Measurements from ENCODE around the gene LMF2. TPM values are rescaled to one million over a fixed set of nuclear protein-coding genes. Genes with fewer than 3 reads are reported as not detected.
"Not testable (repeated sequence)": the region's sequence is repeated elsewhere in the genome, so short reads cannot be mapped to it uniquely, and the experiment has no call there.

LMF2 gene
- total and polyA plus RNA-seq, 3 experiments from 2014 or later, result 33.6 to 89.4 (median 88.6) TPM

GRCh38 chr22:50522208-50522805 is 14.8 kb upstream of the LMF2 start:
- peaks cover 0 to 52% (median 3%) of the 10 kb centered on the region in 3 donors for H3K36me3 Mint-ChIP-seq
- Histone ChIP-seq H3K4me3 (ENCODE audit: low read length) (no peak overlapping the region), H3K9me3 (ENCODE audit: low read length) (no peaks in the 10 kb centered on the region), H3K27me3 (ENCODE audit: insufficient read depth, low read length, poor library complexity, severe bottlenecking) (no peaks in the 10 kb centered on the region), H3K27ac (ENCODE audit: low read depth, low read length) (no peak overlapping the region), H3K4me1 (ENCODE audit: insufficient read depth, low read length) (peaks cover 20% of the 10 kb centered on the region), H3K36me3 (ENCODE audit: insufficient read depth, low read length) (peaks cover 9% of the 10 kb centered on the region)
- ChIA-PET POLR2A (no interaction called here), CTCF (interaction anchor here (1.0 to 1.1 kb wide), 3 partner anchors 12 to 24 kb away, joined by 3 to 4 read pairs (median 3); partner anchors contain the start of gene NCAPH2)
- no peaks in the 10 kb centered on the region for H3K27me3 Mint-ChIP-seq
- H3K4me1 Mint-ChIP-seq, result peaks cover 12 to 20% (median 15%) of the 10 kb centered on the region in 3 donors
- H3K9me3 Mint-ChIP-seq, result no peaks in the 10 kb centered on the region
- no peak overlapping the region for H3K27ac Mint-ChIP-seq
- no peak overlapping the region for H3K4me3 Mint-ChIP-seq
- no peak for DNase-seq

GRCh38 chr22:50521710-50522109 is 14.2 kb upstream of the LMF2 start:
- POLR2A ChIA-PET, result no interaction called here
- Mint-ChIP-seq H3K36me3 (peaks cover 0 to 57% (median 3%) of the 10 kb centered on the region in 3 donors), H3K4me1 (peaks cover 7 to 14% (median 9%) of the 10 kb centered on the region in 3 donors), H3K27me3 (no peaks in the 10 kb centered on the region), H3K4me3 (no peak overlapping the region), H3K27ac (no peak overlapping the region), H3K9me3 (no peaks in the 10 kb centered on the region)
- Histone ChIP-seq H3K9me3 (ENCODE audit: low read length) (no peaks in the 10 kb centered on the region), H3K4me3 (ENCODE audit: low read length) (no peak overlapping the region), H3K4me1 (ENCODE audit: insufficient read depth, low read length) (peaks cover 14% of the 10 kb centered on the region), H3K36me3 (ENCODE audit: insufficient read depth, low read length) (peaks cover 9% of the 10 kb centered on the region), H3K27me3 (ENCODE audit: insufficient read depth, low read length, poor library complexity, severe bottlenecking) (no peaks in the 10 kb centered on the region), H3K27ac (ENCODE audit: low read depth, low read length) (no peak overlapping the region)
- CTCF ChIA-PET, result no interaction called here
- DNase-seq, result no peak

GRCh38 chr22:50520826-50521453 is 13.4 kb upstream of the LMF2 start:
- Mint-ChIP-seq H3K36me3 (peaks cover 0 to 64% (median 3%) of the 10 kb centered on the region in 3 donors), H3K4me1 (peaks cover 6 to 14% (median 8%) of the 10 kb centered on the region in 3 donors), H3K4me3 (no peak overlapping the region), H3K27ac (no peak overlapping the region), H3K27me3 (no peaks in the 10 kb centered on the region), H3K9me3 (no peaks in the 10 kb centered on the region)
- CTCF ChIA-PET, result no interaction called here
- Histone ChIP-seq H3K9me3 (ENCODE audit: low read length) (no peaks in the 10 kb centered on the region), H3K4me3 (ENCODE audit: low read length) (no peak overlapping the region), H3K4me1 (ENCODE audit: insufficient read depth, low read length) (peaks cover 11% of the 10 kb centered on the region), H3K27me3 (ENCODE audit: insufficient read depth, low read length, poor library complexity, severe bottlenecking) (no peaks in the 10 kb centered on the region), H3K36me3 (ENCODE audit: insufficient read depth, low read length) (peaks cover 13% of the 10 kb centered on the region), H3K27ac (ENCODE audit: low read depth, low read length) (no peak overlapping the region)
- no peak for DNase-seq
- POLR2A ChIA-PET, result no interaction called here

GRCh38 chr22:50520184-50520583 is 12.7 kb upstream of the LMF2 start:
- CTCF ChIA-PET; H3K27ac ChIP-seq (ENCODE audit: low read depth, low read length); H3K27me3 ChIP-seq (ENCODE audit: insufficient read depth, low read length, poor library complexity, severe bottlenecking); H3K9me3 ChIP-seq (ENCODE audit: low read length); H3K4me3 ChIP-seq (ENCODE audit: low read length); H3K27me3 Mint-ChIP-seq; POLR2A ChIA-PET; H3K9me3 Mint-ChIP-seq; DNase-seq; H3K4me3 Mint-ChIP-seq: not testable (repeated sequence)
- Mint-ChIP-seq H3K27ac (peak overlapping the region in 1 of 8 donors; percentile 27), H3K4me1 (peaks cover 8 to 19% (median 12%) of the 10 kb centered on the region in 3 donors), H3K36me3 (peaks cover 0 to 69% (median 3%) of the 10 kb centered on the region in 3 donors)
- Histone ChIP-seq H3K4me1 (ENCODE audit: insufficient read depth, low read length) (peaks cover 11% of the 10 kb centered on the region), H3K36me3 (ENCODE audit: insufficient read depth, low read length) (peaks cover 13% of the 10 kb centered on the region)

GRCh38 chr22:50519151-50519550 is 11.6 kb upstream of the LMF2 start:
- Histone ChIP-seq H3K4me3 (ENCODE audit: low read length) (no peak overlapping the region), H3K27ac (ENCODE audit: low read depth, low read length) (no peak overlapping the region), H3K27me3 (ENCODE audit: insufficient read depth, low read length, poor library complexity, severe bottlenecking) (no peaks in the 10 kb centered on the region), H3K9me3 (ENCODE audit: low read length) (no peaks in the 10 kb centered on the region), H3K4me1 (ENCODE audit: insufficient read depth, low read length) (peaks cover 2% of the 10 kb centered on the region), H3K36me3 (ENCODE audit: insufficient read depth, low read length) (peaks cover 13% of the 10 kb centered on the region)
- Mint-ChIP-seq H3K36me3 (peaks cover 0 to 72% (median 0%) of the 10 kb centered on the region in 3 donors), H3K4me1 (peaks cover 9 to 19% (median 13%) of the 10 kb centered on the region in 3 donors), H3K27me3 (no peaks in the 10 kb centered on the region), H3K4me3 (no peak overlapping the region), H3K9me3 (no peaks in the 10 kb centered on the region), H3K27ac (peak overlapping the region in 1 of 8 donors; percentile 10)
- no peak for DNase-seq
- ChIA-PET CTCF (interaction anchor here (2.8 kb wide), 1 partner anchor 44 kb away, joined by 9 read pairs; the partner anchor contains the start of gene SYCE3), POLR2A (no interaction called here)

- peaks cover 9 to 22% (median 13%) of the 10 kb centered on the region in 3 donors for H3K4me1 Mint-ChIP-seq
These were observed 11.1 kb upstream of the LMF2 start for GRCh38 chr22:50518606-50519005.

GRCh38 chr22:50517495-50518260 is 10.2 kb upstream of the LMF2 start:
- POLR2A ChIA-PET, result interaction anchor here (1.2 kb wide), 1 partner anchor 8 kb away, joined by 3 read pairs; the partner anchor contains the start of gene SCO2
- H3K9me3 Mint-ChIP-seq, result no peaks in the 10 kb centered on the region
- no peaks in the 10 kb centered on the region for H3K27me3 Mint-ChIP-seq
- Histone ChIP-seq H3K27ac (ENCODE audit: low read depth, low read length) (no peak overlapping the region), H3K36me3 (ENCODE audit: insufficient read depth, low read length) (peaks cover 13% of the 10 kb centered on the region), H3K4me3 (ENCODE audit: low read length) (no peak overlapping the region), H3K9me3 (ENCODE audit: low read length) (no peaks in the 10 kb centered on the region), H3K4me1 (ENCODE audit: insufficient read depth, low read length) (no peaks in the 10 kb centered on the region), H3K27me3 (ENCODE audit: insufficient read depth, low read length, poor library complexity, severe bottlenecking) (no peaks in the 10 kb centered on the region)
- no peak for DNase-seq
- H3K4me1 Mint-ChIP-seq, result peaks cover 9 to 18% (median 13%) of the 10 kb centered on the region in 3 donors
- CTCF ChIA-PET, result interaction anchor here (0.5 to 2.8 kb wide), 4 partner anchors 8 to 73 kb away, joined by 4 to 9 read pairs (median 6); partner anchors contain the start of genes LMF2, NCAPH2, SCO2 and SYCE3
- H3K27ac Mint-ChIP-seq, result no peak overlapping the region
- H3K4me3 Mint-ChIP-seq, result no peak overlapping the region
- H3K36me3 Mint-ChIP-seq, result peaks cover 0 to 65% (median 0%) of the 10 kb centered on the region in 3 donors

More at GRCh38 chr22:50518606-50519005, 11.1 kb upstream of the LMF2 start:
- no peaks in the 10 kb centered on the region for H3K4me1 ChIP-seq (ENCODE audit: insufficient read depth, low read length)
- no peaks in the 10 kb centered on the region for H3K27me3 Mint-ChIP-seq
- CTCF ChIA-PET, result interaction anchor here (2.8 kb wide), 1 partner anchor 44 kb away, joined by 9 read pairs; the partner anchor contains the start of gene SYCE3
- H3K4me3 Mint-ChIP-seq, result no peak overlapping the region
- H3K27ac Mint-ChIP-seq, result no peak overlapping the region
- H3K36me3 ChIP-seq (ENCODE audit: insufficient read depth, low read length), result peaks cover 13% of the 10 kb centered on the region
- no peaks in the 10 kb centered on the region for H3K9me3 Mint-ChIP-seq
- H3K36me3 Mint-ChIP-seq, result peaks cover 0 to 70% (median 0%) of the 10 kb centered on the region in 3 donors
- no peak for DNase-seq
- H3K27me3 ChIP-seq (ENCODE audit: insufficient read depth, low read length, poor library complexity, severe bottlenecking), result no peaks in the 10 kb centered on the region
- H3K4me3 ChIP-seq (ENCODE audit: low read length), result no peak overlapping the region
- H3K9me3 ChIP-seq (ENCODE audit: low read length), result no peaks in the 10 kb centered on the region
- H3K27ac ChIP-seq (ENCODE audit: low read depth, low read length), result no peak overlapping the region
- POLR2A ChIA-PET, result no interaction called here
